Peyer's patch (tissue), 4 donors: Measurements from ENCODE around the gene SAMSN1. TPM values are rescaled to one million over a fixed set of nuclear protein-coding genes. Genes with fewer than 3 reads are reported as not detected.

Source experiments
- DNase-seq, 3 donors: peaks; one replicate each; pipeline ENCODE4 v3.0.0-alpha.2; 2017 to 2019
- H3K27ac ChIP-seq, 4 donors: fragments of 200-600 bp; sonication (generic); one replicate each; pipeline ENCODE4 v1.5.1; 2016 to 2019
- H3K27me3 ChIP-seq, 2 donors: fragments of 200-600 bp; sonication (generic); one replicate each; pipeline ENCODE4 v1.5.1; 2019
- H3K36me3 ChIP-seq, 3 donors: fragments of 200-600 bp; sonication (generic); one replicate each; pipeline ENCODE4 v1.5.1; 2016 to 2019
- H3K4me1 ChIP-seq, 4 donors: fragments of 200-600 bp; sonication (generic); one replicate each; pipeline ENCODE4 v1.5.1; 2016 to 2019
- H3K4me3 ChIP-seq, 4 donors: fragments of 200-600 bp; sonication (generic); 1 replicate in 3 of 4; 2 replicates in 1 of 4; pipeline ENCODE4 v1.5.1; 2016 to 2019; ENCODE audit warnings: mild to moderate bottlenecking in 1 of 4
- H3K9me3 ChIP-seq, 4 donors: fragments of 200-600 bp; sonication (generic); one replicate each; pipeline ENCODE4 v1.5.1; 2016 to 2019; ENCODE audit warnings: mild to moderate bottlenecking in 1 of 4
- POLR2A ChIP-seq, 2 donors: fragments of 450-650 bp; IDR thresholded peaks; one replicate each; pipeline ENCODE4 v1.5.1; 2017; ENCODE audit warnings: antibody characterized with exemption in 2 of 2, mild to moderate bottlenecking in 2 of 2, moderate library complexity in 2 of 2
- total RNA-seq, 4 donors: library from RNA; depleted of rRNA; stranded (reverse); fragments of >200 nt; gene quantifications; one replicate each; pipeline ENCODE4 v1.1.0, GENCODE V29; 2016
- TF ChIP-seq, protein P1 (sequence below), 6 experiments: fragments of 450-650 bp in 4 of 6; fragments of 200-600 bp in 2 of 6; sonication (generic) in 1 of 6; IDR thresholded peaks; one replicate each; pipeline ENCODE4 v1.5.1; 2017 to 2019; ENCODE audit warnings: antibody characterized with exemption in 6 of 6, mild to moderate bottlenecking in 3 of 6, moderate library complexity in 1 of 6

SAMSN1 gene
- total RNA-seq = 10 to 100 TPM in 1 of 4 donors, 1 to 10 TPM in 2, under 1 TPM in 1; 0.57 to 56.1 (median 2.2) TPM

GRCh38 chr21:14545906-14546480 is at the start of gene SAMSN1:
TSS of gene SAMSN1 (minus strand) at chr21:14546315. CDS start at chr21:14546261, 54 bp downstream.
- Histone ChIP-seq H3K27me3 (no peaks in the 10 kb centered on the region), H3K4me1 (no peaks in the 10 kb centered on the region), H3K4me3 (peak within 1 kb of the TSS; percentile 16 to 42 (median 35)), H3K9me3 (no peaks in the 10 kb centered on the region), H3K36me3 (no peaks in the 10 kb centered on the region), H3K27ac (peak within 1 kb of the TSS; percentile 56 to 70 (median 64))
- peak; percentile 72 to 86 for TF ChIP-seq POLR2A (IDR thresholded peaks at IDR 0.05)
- TF ChIP-seq, protein P1, sequence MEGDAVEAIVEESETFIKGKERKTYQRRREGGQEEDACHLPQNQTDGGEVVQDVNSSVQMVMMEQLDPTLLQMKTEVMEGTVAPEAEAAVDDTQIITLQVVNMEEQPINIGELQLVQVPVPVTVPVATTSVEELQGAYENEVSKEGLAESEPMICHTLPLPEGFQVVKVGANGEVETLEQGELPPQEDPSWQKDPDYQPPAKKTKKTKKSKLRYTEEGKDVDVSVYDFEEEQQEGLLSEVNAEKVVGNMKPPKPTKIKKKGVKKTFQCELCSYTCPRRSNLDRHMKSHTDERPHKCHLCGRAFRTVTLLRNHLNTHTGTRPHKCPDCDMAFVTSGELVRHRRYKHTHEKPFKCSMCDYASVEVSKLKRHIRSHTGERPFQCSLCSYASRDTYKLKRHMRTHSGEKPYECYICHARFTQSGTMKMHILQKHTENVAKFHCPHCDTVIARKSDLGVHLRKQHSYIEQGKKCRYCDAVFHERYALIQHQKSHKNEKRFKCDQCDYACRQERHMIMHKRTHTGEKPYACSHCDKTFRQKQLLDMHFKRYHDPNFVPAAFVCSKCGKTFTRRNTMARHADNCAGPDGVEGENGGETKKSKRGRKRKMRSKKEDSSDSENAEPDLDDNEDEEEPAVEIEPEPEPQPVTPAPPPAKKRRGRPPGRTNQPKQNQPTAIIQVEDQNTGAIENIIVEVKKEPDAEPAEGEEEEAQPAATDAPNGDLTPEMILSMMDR (IDR thresholded peaks at IDR 0.05) = no peak
- DNase-seq = peak in 2 of 3 donors; percentile 76 to 89

GRCh38 chr21:14595449-14595848 is 49.3 kb upstream of the SAMSN1 start:
- Histone ChIP-seq H3K4me3 (no peak overlapping the region), H3K4me1 (no peaks in the 10 kb centered on the region), H3K27ac (no peak overlapping the region), H3K36me3 (no peaks in the 10 kb centered on the region), H3K9me3 (peaks cover 0 to 2% (median 0%) of the 10 kb centered on the region in 4 donors), H3K27me3 (no peaks in the 10 kb centered on the region)
- TF ChIP-seq, protein P1 (IDR thresholded peaks at IDR 0.05) = no peak
- TF ChIP-seq POLR2A (IDR thresholded peaks at IDR 0.05) = no peak
- no peak for DNase-seq

GRCh38 chr21:14594967-14595366 is 48.9 kb upstream of the SAMSN1 start:
- H3K27ac ChIP-seq = no peak overlapping the region
- H3K36me3 ChIP-seq = no peaks in the 10 kb centered on the region
- no peak for DNase-seq
- TF ChIP-seq, protein P1 (IDR thresholded peaks at IDR 0.05) = no peak
- no peak for TF ChIP-seq POLR2A (IDR thresholded peaks at IDR 0.05)
- no peaks in the 10 kb centered on the region for H3K27me3 ChIP-seq
- no peaks in the 10 kb centered on the region for H3K4me1 ChIP-seq
- H3K9me3 ChIP-seq = peaks cover 0 to 2% (median 0%) of the 10 kb centered on the region in 4 donors
- H3K4me3 ChIP-seq = no peak overlapping the region

GRCh38 chr21:14593230-14593629 is 47.1 kb upstream of the SAMSN1 start:
- Histone ChIP-seq H3K9me3 (peaks cover 0 to 2% (median 0%) of the 10 kb centered on the region in 4 donors), H3K4me1 (no peaks in the 10 kb centered on the region), H3K27ac (no peak overlapping the region), H3K36me3 (no peaks in the 10 kb centered on the region), H3K27me3 (no peaks in the 10 kb centered on the region), H3K4me3 (no peak overlapping the region)
- TF ChIP-seq POLR2A (IDR thresholded peaks at IDR 0.05) = no peak
- TF ChIP-seq, protein P1 (IDR thresholded peaks at IDR 0.05) = no peak
- no peak for DNase-seq

DNA sequence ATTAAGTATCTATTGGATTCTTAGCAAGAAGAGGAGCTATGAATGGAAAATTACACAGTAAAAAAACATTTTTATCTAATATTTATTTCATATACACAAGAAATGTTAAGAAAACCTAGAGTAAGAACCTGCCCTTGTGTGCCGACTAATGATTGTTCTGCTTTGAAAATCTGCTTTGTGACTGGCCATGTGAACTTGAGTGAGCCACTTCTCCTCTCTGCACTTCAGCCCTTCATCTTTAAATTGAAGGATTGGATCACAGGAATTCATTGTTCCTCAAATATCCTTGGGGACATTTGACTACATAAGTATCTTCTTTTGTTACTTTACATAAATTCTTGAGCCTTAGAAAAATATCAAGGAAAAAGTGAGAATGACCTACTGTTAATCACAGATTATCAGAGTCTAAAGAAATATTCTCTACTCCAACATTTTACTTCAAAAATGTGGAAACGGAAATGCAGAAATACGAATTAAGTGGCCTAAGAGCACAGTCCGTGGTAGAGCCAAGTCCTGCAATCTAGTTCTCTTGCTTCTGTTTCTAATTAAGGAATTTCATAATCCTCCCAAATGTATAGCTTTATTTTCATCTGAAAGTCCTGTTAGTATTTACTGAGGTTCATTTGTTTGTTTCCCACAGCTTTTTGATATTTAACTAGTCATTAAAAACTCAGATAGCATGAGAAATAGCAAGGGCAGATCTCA is 46.3 kb upstream of the SAMSN1 start:
- Histone ChIP-seq H3K27ac (no peak overlapping the region), H3K9me3 (peaks cover 0 to 2% (median 0%) of the 10 kb centered on the region in 4 donors), H3K36me3 (no peaks in the 10 kb centered on the region), H3K4me1 (no peaks in the 10 kb centered on the region), H3K27me3 (no peaks in the 10 kb centered on the region), H3K4me3 (no peak overlapping the region)
- DNase-seq = no peak
- TF ChIP-seq, protein P1 (IDR thresholded peaks at IDR 0.05) = no peak
- no peak for TF ChIP-seq POLR2A (IDR thresholded peaks at IDR 0.05)
